IPS-20b (cell line): ENCODE measurements around the gene LRP1.
A peak's percentile ranks its signal among the peaks of the same experiment; 100 is the strongest.

Experiments
- H3K27ac ChIP-seq: one replicate; pipeline ENCODE4 v1.5.1; 2013; ENCODE audit warnings: low read length
- H3K27me3 ChIP-seq: 2 replicates; pipeline ENCODE4 v1.6.1; 2013; ENCODE audit warnings: mild to moderate bottlenecking, low read length, inconsistent platforms; ENCODE audit not compliant: insufficient read depth
- H3K36me3 ChIP-seq: 2 replicates; pipeline ENCODE4 v1.6.1; 2013; ENCODE audit warnings: low read depth, mild to moderate bottlenecking, inconsistent platforms, low read length, moderate library complexity; ENCODE audit not compliant: insufficient read depth
- H3K4me1 ChIP-seq: 2 replicates; pipeline ENCODE4 v1.6.1; 2013; ENCODE audit warnings: mild to moderate bottlenecking, control low read depth, inconsistent platforms, low read length, moderate library complexity; ENCODE audit not compliant: insufficient read depth
- H3K4me3 ChIP-seq: 2 replicates; pipeline ENCODE4 v1.5.1; 2013; ENCODE audit warnings: mild to moderate bottlenecking, low read length, inconsistent platforms
- H3K9ac ChIP-seq: 2 replicates; pipeline ENCODE4 v1.6.1; 2013; ENCODE audit warnings: low read depth, mild to moderate bottlenecking, inconsistent platforms, low read length, moderate library complexity
- H3K9me3 ChIP-seq: 2 replicates; pipeline ENCODE4 v1.6.1; 2013; ENCODE audit warnings: mild to moderate bottlenecking, low read depth, low read length, inconsistent platforms; ENCODE audit not compliant: insufficient read depth

LRP1 gene

DNA sequence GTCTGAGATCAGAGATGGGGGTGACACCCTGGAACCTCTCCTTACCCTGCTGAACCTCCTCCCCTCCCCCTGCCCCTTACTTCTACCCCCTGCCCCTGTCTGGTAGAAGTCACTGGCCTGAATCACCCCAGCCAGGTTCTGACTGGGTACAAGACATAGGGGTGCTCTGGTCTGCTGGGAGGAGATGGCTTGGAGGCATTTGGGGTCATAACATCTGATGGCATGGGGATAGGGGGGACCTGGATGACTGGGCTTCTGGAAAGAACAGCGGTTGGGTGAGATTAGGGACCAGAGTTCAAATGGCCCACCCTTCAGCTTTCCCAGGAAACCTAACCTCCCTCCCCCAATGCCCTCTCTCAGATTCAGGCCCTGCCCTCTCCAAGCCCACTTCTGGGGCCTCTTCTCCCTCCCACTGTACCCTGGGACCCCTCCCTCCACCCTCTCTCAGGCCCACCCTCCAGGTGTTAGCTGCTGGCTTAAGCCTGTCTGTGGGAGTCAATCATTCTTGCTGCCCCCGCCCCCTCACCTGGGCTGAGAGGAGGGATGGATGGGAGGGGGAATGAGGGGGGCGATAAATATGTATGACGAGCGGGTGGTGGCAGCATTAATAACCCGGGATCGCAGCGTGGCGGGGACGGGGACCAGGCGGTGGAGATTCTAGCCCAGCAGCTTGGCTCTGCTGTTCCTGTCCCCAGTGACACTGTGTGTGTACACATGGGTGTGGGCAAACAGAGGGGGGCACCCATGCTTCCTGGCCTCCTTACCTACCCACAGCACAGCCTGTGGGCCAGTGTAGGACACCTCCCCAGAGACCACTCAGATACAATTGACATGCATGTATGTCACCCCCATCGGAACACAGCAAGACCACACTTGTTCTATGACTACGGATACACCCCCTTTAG, 94.3 kb downstream of the LRP1 start:
- H3K4me3 ChIP-seq: no peak overlapping the region
- H3K36me3 ChIP-seq: no peaks in the 10 kb centered on the region
- peaks cover 100% of the 10 kb centered on the region for H3K27me3 ChIP-seq
- no peak overlapping the region for H3K27ac ChIP-seq
- H3K9ac ChIP-seq: no peak overlapping the region
- peaks cover 26% of the 10 kb centered on the region for H3K4me1 ChIP-seq
- no peaks in the 10 kb centered on the region; the same call in 1 of the 2 replicates for H3K9me3 ChIP-seq

GRCh38 chr12:57223191-57224165, 95.2 kb downstream of the LRP1 start:
- no peak overlapping the region for H3K4me3 ChIP-seq
- H3K36me3 ChIP-seq: no peaks in the 10 kb centered on the region
- H3K27me3 ChIP-seq: peaks cover 100% of the 10 kb centered on the region
- H3K27ac ChIP-seq: no peak overlapping the region
- H3K9me3 ChIP-seq: no peaks in the 10 kb centered on the region; the same call in 1 of the 2 replicates
- no peak overlapping the region for H3K9ac ChIP-seq
- H3K4me1 ChIP-seq: peaks cover 28% of the 10 kb centered on the region

DNA sequence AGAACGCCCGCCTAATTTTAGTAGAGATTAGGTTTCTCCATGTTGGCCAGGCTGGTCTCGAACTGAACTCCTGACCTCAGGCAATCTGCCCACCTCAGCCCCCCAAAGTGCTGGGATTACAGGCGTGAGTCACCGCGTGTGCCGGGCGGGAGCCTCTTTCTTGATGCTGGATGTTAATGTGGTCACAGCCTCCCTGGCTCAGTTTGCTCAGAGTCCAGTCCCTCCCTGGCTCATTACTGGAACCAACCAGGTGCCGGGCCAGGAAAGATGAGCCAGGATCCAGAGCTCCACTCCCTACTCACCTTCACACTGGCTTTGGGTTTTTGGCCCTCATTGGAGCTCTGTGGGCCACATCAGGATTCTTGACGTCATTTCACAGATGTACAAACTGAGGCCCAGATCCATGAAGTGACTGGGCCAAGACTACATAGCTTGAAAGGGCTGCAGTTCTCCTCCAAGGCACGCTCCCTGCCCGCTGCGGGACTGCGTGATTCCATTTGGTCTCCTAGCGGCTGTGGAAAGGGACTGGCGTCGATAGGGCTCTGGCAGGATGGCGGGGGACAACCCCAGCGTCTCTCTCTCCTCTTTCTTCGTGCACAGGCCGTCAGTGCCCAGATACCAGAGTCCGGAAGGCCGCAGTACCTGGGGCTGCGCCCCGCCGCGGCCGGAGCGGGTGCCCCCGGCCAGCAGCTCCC, 96.1 kb downstream of the LRP1 start:
- no peaks in the 10 kb centered on the region; the same call in 1 of the 2 replicates for H3K9me3 ChIP-seq
- peaks cover 32% of the 10 kb centered on the region for H3K4me1 ChIP-seq
- H3K4me3 ChIP-seq: no peak overlapping the region
- H3K36me3 ChIP-seq: no peaks in the 10 kb centered on the region
- no peak overlapping the region for H3K9ac ChIP-seq
- H3K27me3 ChIP-seq: peaks cover 99% of the 10 kb centered on the region
- no peak overlapping the region for H3K27ac ChIP-seq

DNA sequence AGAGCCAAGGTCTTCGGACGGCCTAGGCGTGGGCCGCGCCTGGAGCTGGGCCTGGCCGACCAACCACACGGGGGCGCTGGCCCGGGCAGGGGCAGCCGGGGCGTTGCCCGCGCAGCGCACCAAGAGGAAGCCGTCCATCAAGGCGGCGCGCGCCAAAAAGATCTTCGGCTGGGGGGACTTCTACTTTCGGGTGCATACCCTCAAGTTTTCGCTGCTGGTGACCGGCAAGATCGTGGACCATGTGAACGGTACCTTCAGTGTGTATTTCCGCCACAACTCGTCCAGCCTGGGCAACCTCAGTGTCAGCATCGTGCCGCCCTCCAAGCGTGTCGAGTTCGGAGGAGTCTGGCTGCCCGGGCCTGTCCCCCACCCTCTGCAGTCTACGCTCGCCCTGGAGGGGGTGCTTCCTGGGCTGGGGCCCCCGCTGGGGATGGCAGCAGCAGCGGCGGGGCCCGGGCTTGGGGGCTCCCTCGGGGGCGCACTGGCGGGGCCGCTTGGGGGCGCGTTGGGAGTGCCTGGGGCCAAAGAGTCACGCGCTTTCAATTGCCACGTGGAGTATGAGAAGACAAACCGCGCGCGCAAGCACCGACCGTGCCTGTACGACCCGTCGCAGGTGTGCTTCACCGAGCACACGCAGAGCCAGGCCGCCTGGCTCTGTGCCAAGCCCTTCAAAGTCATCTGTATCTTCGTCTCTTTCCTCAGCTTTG, 96.8 kb downstream of the LRP1 start:
- H3K9ac ChIP-seq: no peak overlapping the region
- no peaks in the 10 kb centered on the region for H3K36me3 ChIP-seq
- no peak overlapping the region for H3K27ac ChIP-seq
- H3K27me3 ChIP-seq: peaks cover 92% of the 10 kb centered on the region
- no peaks in the 10 kb centered on the region for H3K9me3 ChIP-seq
- peaks cover 29% of the 10 kb centered on the region for H3K4me1 ChIP-seq
- no peak overlapping the region for H3K4me3 ChIP-seq

GRCh38 chr12:57225680-57226210, 97.5 kb downstream of the LRP1 start:
- H3K4me3 ChIP-seq: no peak overlapping the region; the same call in 1 of the 2 replicates
- peaks cover 32% of the 10 kb centered on the region for H3K4me1 ChIP-seq
- H3K27ac ChIP-seq: no peak overlapping the region
- peaks cover 85% of the 10 kb centered on the region for H3K27me3 ChIP-seq
- peaks cover 2% of the 10 kb centered on the region for H3K36me3 ChIP-seq
- no peak overlapping the region for H3K9ac ChIP-seq
- H3K9me3 ChIP-seq: no peaks in the 10 kb centered on the region

- H3K4me3 ChIP-seq: peak overlapping the region; percentile 60
- peaks cover 75% of the 10 kb centered on the region for H3K27me3 ChIP-seq
- H3K27ac ChIP-seq: no peak overlapping the region
- H3K9ac ChIP-seq: no peak overlapping the region
- no peaks in the 10 kb centered on the region for H3K9me3 ChIP-seq
- H3K4me1 ChIP-seq: peaks cover 28% of the 10 kb centered on the region
- peaks cover 12% of the 10 kb centered on the region for H3K36me3 ChIP-seq
These were observed 98.5 kb downstream of the LRP1 start for GRCh38 chr12:57226588-57227314.

GRCh38 chr12:57227315-57228115, 99.2 kb downstream of the LRP1 start:
- Histone ChIP-seq H3K27me3 (peaks cover 68% of the 10 kb centered on the region), H3K36me3 (peaks cover 20% of the 10 kb centered on the region), H3K9ac (no peak overlapping the region), H3K4me3 (peak overlapping the region; percentile 60), H3K9me3 (no peaks in the 10 kb centered on the region), H3K27ac (no peak overlapping the region), H3K4me1 (peaks cover 25% of the 10 kb centered on the region)

DNA sequence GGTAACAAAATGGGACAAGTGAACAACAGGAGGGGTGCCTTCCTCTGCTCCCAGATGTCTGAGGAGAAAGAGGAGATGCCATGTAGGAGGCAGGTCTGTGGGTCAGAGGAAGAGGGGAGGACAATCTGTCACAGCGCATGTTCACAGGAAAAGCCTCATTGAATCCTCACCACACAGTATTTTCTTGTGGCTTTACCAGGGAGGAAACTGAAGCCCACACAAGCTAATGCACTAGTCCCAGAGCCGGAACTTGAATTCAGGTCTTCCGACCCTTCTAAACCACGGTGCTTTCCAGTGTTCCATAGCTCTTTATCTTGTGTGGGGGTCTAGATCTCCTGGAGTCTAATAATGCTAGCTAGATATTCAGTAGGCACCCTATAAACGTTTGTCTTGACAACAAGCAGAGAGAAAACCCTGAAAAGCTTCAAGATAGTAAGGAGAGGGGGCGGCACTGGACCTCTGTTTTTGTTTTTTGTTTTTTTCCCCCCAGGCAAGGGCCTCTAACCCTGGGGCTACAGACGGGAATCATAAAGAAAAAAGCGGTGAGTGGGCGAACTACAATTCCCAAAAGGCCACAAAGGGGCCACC, 100.9 kb downstream of the LRP1 start:
- Histone ChIP-seq H3K4me3 (peak overlapping the region; percentile 90; the same call in 1 of the 2 replicates), H3K4me1 (peaks cover 25% of the 10 kb centered on the region), H3K27me3 (peaks cover 66% of the 10 kb centered on the region), H3K9me3 (no peaks in the 10 kb centered on the region), H3K27ac (no peak overlapping the region), H3K36me3 (peaks cover 36% of the 10 kb centered on the region), H3K9ac (peak overlapping the region; percentile 98; the same call in 1 of the 2 replicates)

GRCh38 chr12:57229634-57230380, 101.5 kb downstream of the LRP1 start, which contains the start of gene SHMT2:
Gene SHMT2 (plus strand): TSS chr12:57229711. CDS start chr12:57229779, 68 bp downstream.
- H3K4me3 ChIP-seq: peak within 1 kb of the TSS; percentile 90
- peaks cover 42% of the 10 kb centered on the region for H3K36me3 ChIP-seq
- H3K27ac ChIP-seq: peak within 1 kb of the TSS; percentile 83
- H3K27me3 ChIP-seq: peaks cover 66% of the 10 kb centered on the region
- peaks cover 25% of the 10 kb centered on the region for H3K4me1 ChIP-seq
- peak within 1 kb of the TSS; percentile 98 for H3K9ac ChIP-seq
- H3K9me3 ChIP-seq: no peaks in the 10 kb centered on the region
